Sigmoid colon (tissue), 7 donors: ENCODE data around the gene VAC14. TPM values are rescaled to one million over a fixed set of nuclear protein-coding genes. Genes with fewer than 3 reads are reported as not detected.

Experiments used
- DNase-seq: peaks from one replicate; pipeline ENCODE4 v3.0.0-alpha.2; 2019
- H3K27ac ChIP-seq, 4 donors: fragments of 200-600 bp; sonication (generic); one replicate each; pipeline ENCODE4 v1.5.1; 2016 to 2019; ENCODE audit warnings: mild to moderate bottlenecking in 1 of 4
- H3K27me3 ChIP-seq, 3 donors: fragments of 200-600 bp; sonication (generic); one replicate each; pipeline ENCODE4 v1.5.1; 2019; ENCODE audit warnings: mild to moderate bottlenecking in 1 of 3
- H3K36me3 ChIP-seq, 4 donors: fragments of 200-600 bp; sonication (generic); one replicate each; pipeline ENCODE4 v1.5.1; 2016 to 2019
- H3K4me1 ChIP-seq, 4 donors: fragments of 200-600 bp; sonication (generic); one replicate each; pipeline ENCODE4 v1.5.1; 2017 to 2019
- H3K4me3 ChIP-seq, 4 donors: fragments of 200-600 bp; sonication (generic); one replicate each; pipeline ENCODE4 v1.5.1; 2017 to 2019; ENCODE audit warnings: mild to moderate bottlenecking in 2 of 4, moderate library complexity in 1 of 4
- H3K9me3 ChIP-seq, 4 donors: fragments of 200-600 bp in 3 of 4; sonication (generic) in 3 of 4; one replicate each; pipeline versions ENCODE4 v1.5.1 to v1.6.1; 2013 to 2019
- EP300 ChIP-seq, 4 donors: sonication (generic); formaldehyde crosslinking; IDR thresholded peaks; one replicate each; pipeline ENCODE4 v1.6.1; 2017; ENCODE audit warnings: antibody characterized with exemption in 4 of 4
- POLR2A ChIP-seq, 2 donors: fragments of 450-650 bp; IDR thresholded peaks; one replicate each; pipeline ENCODE4 v1.6.1; 2016; ENCODE audit warnings: antibody characterized with exemption in 2 of 2, mild to moderate bottlenecking in 2 of 2, moderate library complexity in 2 of 2
- POLR2AphosphoS5 ChIP-seq, 4 donors: sonication (generic); formaldehyde crosslinking; IDR thresholded peaks; one replicate each; pipeline ENCODE4 v1.6.1; 2017; ENCODE audit warnings: antibody characterized with exemption in 4 of 4
- WGBS, 2 donors: extraction: QIAGEN DNeasy Blood & Tissue Kit; methylation state at CpG; one replicate each; pipeline ENCODE4 v1.1.7; 2013; 5-methylcytosine and 5-hydroxymethylcytosine counted together
- intact Hi-C: fragments of 100-400 bp; cut with DNase I; formaldehyde crosslinking; loops from one replicate; pipeline ENCODE4 v1.15.1; 2023
- polyA plus RNA-seq, 3 donors: library from polyadenylated mRNA; stranded (reverse); fragments of 200-250 nt; gene quantifications; one replicate each; pipeline ENCODE4 v1.2.3, GENCODE V29; 2013
- total RNA-seq, 4 donors: library from RNA; depleted of rRNA; stranded (reverse); fragments of >200 nt; gene quantifications; one replicate each; pipeline ENCODE4 v1.1.0, GENCODE V29; 2016
- TF ChIP-seq, protein P1 (sequence below), 4 experiments: fragments of 450-650 bp in 3 of 4; fragments of 200-600 bp in 1 of 4; IDR thresholded peaks; one replicate each; pipeline ENCODE4 v1.5.1; 2016 to 2019; ENCODE audit warnings: antibody characterized with exemption in 4 of 4, mild to moderate bottlenecking in 3 of 4, moderate library complexity in 2 of 4
- donor health status: healthy with polysubstance abuse.
- donor health status: Bipolar disorder and iron deficiency.
- donor health status: healthy.

Gene VAC14
- total and polyA plus RNA-seq, 7 donors: 16.8 to 36.2 (median 22.1) TPM

DNA sequence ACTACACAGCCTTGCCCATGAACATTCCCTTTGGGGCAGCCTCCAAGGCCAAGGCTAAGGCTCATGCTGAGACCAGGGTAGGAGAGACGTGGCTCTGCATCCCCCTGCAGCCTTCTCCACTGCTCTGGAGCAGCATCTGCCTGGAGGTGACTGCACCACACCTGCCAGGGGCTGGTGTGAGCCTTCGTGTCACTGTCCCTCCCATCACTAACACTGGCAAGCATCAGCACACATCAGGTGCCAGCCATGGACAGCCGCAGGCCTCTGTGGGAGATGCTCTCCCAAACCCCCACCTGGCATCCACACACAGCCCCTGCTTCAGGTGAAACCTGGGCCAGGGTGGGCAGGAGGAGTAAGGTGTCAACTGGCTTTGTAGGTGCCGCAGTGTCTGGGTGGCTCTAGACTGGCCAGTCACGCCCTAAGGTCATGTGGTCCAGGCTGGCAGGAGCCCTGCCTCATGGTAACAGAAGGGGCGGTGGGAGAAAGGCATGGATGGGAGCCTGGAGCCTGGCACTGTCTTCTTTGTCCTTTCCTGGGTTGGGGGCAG is 97.0 kb downstream of the VAC14 start:
- H3K36me3 ChIP-seq: no peaks in the 10 kb centered on the region
- DNase-seq: no peak
- H3K27ac ChIP-seq: peak overlapping the region; percentile 92 to 99 (median 98)
- TF ChIP-seq EP300 (IDR thresholded peaks at IDR 0.05) (no peak), POLR2AphosphoS5 (IDR thresholded peaks at IDR 0.05) (no peak), POLR2A (IDR thresholded peaks at IDR 0.05) (no peak)
- TF ChIP-seq, protein P1, sequence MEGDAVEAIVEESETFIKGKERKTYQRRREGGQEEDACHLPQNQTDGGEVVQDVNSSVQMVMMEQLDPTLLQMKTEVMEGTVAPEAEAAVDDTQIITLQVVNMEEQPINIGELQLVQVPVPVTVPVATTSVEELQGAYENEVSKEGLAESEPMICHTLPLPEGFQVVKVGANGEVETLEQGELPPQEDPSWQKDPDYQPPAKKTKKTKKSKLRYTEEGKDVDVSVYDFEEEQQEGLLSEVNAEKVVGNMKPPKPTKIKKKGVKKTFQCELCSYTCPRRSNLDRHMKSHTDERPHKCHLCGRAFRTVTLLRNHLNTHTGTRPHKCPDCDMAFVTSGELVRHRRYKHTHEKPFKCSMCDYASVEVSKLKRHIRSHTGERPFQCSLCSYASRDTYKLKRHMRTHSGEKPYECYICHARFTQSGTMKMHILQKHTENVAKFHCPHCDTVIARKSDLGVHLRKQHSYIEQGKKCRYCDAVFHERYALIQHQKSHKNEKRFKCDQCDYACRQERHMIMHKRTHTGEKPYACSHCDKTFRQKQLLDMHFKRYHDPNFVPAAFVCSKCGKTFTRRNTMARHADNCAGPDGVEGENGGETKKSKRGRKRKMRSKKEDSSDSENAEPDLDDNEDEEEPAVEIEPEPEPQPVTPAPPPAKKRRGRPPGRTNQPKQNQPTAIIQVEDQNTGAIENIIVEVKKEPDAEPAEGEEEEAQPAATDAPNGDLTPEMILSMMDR (IDR thresholded peaks at IDR 0.05): no peak
- WGBS, 2 donors: 81 to 88% methylated on average over 6 of the region's 6 CpGs
- intact Hi-C loops: loop anchor here (2.0 to 5.0 kb wide), 2 partner anchors 13 to 33 kb away; no protein-coding TSS in a partner anchor
- no peaks in the 10 kb centered on the region for H3K27me3 ChIP-seq
- H3K9me3 ChIP-seq: no peaks in the 10 kb centered on the region
- H3K4me1 ChIP-seq: peaks cover 6 to 98% (median 95%) of the 10 kb centered on the region in 4 donors
- H3K4me3 ChIP-seq: no peak overlapping the region

DNA sequence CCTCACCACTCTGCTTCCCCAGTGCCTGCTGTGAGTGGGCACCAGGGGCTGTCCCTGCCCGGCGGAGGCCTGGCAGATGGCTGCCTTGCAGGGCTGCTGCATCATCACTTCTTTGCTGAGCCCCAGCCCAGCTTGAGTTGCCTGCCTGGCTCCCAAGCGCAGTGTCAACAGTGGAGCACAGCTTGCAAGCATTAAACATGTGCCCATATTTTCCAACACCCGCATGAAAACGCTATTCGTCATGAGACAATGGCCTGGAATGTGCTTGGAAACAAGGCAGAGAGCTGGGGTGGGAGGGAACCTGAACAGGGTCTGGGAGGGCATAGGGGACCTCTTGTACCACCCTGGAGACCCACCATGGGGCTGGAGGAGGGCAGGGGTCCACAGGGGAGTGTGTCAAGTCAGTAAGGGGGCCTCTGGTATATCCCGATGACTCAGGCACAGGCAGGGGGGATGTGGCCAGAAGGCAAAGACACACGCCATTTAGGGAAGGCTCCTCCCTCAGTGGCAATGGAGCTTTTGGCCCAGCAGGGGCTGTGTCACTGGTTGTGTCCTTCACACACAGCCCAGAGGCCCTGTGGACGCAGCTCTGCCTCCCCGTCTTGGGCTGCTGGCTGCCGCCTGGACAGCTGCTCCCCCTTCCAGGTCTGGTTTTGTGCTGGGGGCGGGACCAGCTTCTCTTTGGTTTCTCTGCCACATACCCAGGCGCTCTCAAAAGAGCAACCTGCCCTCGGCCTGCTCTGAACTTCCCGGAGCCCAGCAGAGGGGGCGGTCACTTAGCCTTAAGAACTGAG is 97.7 kb downstream of the VAC14 start:
- 76 to 86% methylated on average over 16 of the region's 16 CpGs for WGBS, 2 donors
- peak overlapping the region; percentile 92 to 99 (median 98) for H3K27ac ChIP-seq
- H3K27me3 ChIP-seq: no peaks in the 10 kb centered on the region
- DNase-seq: peak; percentile 94
- no peaks in the 10 kb centered on the region for H3K9me3 ChIP-seq
- H3K4me1 ChIP-seq: peaks cover 6 to 98% (median 94%) of the 10 kb centered on the region in 4 donors
- no peak overlapping the region for H3K4me3 ChIP-seq
- intact Hi-C loops: loop anchor here (5.0 kb wide), 1 partner anchor 34 kb away; no protein-coding TSS in a partner anchor
- TF ChIP-seq, protein P1 (IDR thresholded peaks at IDR 0.05): peak in 3 of 4 experiments; percentile 42 to 56 (median 43)
- TF ChIP-seq POLR2A (IDR thresholded peaks at IDR 0.05) (peak in 1 of 2 donors; percentile 32), EP300 (IDR thresholded peaks at IDR 0.05) (peak in 3 of 4 donors; percentile 89 to 96 (median 91)), POLR2AphosphoS5 (IDR thresholded peaks at IDR 0.05) (peak; percentile 60 to 83 (median 72))
- H3K36me3 ChIP-seq: no peaks in the 10 kb centered on the region

DNA sequence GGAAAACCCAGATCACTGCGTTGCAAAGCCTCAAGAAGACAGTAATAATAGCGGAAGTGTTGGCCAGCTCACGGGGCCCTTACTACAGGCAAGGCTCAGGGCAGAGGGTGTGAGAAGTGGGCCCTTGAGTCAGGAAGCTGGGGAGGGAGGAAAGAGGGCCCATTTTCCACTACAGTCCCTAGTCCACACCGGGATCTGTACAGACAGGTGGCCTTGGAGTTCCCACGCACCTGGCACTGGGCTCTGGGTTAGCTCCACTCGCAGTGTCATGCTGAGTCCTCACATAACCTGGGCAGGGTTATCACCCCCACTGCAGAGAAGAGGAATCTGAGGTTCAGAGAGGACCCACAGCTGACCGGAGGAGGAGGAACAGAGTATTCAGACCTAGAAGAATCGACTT is 98.3 kb downstream of the VAC14 start:
- no peak for DNase-seq
- WGBS, 2 donors: 86 to 88% methylated on average over 8 of the region's 8 CpGs
- TF ChIP-seq POLR2AphosphoS5 (IDR thresholded peaks at IDR 0.05): no peak
- no peak for TF ChIP-seq POLR2A (IDR thresholded peaks at IDR 0.05)
- no peak for TF ChIP-seq EP300 (IDR thresholded peaks at IDR 0.05)
- TF ChIP-seq, protein P1 (IDR thresholded peaks at IDR 0.05): no peak
- Histone ChIP-seq H3K9me3 (no peaks in the 10 kb centered on the region), H3K27me3 (no peaks in the 10 kb centered on the region), H3K4me3 (no peak overlapping the region), H3K4me1 (peaks cover 6 to 98% (median 94%) of the 10 kb centered on the region in 4 donors), H3K36me3 (no peaks in the 10 kb centered on the region), H3K27ac (peak overlapping the region; percentile 92 to 99 (median 98))
- intact Hi-C loops: loop anchor here (5.0 kb wide), 1 partner anchor 35 kb away; no protein-coding TSS in a partner anchor

DNA sequence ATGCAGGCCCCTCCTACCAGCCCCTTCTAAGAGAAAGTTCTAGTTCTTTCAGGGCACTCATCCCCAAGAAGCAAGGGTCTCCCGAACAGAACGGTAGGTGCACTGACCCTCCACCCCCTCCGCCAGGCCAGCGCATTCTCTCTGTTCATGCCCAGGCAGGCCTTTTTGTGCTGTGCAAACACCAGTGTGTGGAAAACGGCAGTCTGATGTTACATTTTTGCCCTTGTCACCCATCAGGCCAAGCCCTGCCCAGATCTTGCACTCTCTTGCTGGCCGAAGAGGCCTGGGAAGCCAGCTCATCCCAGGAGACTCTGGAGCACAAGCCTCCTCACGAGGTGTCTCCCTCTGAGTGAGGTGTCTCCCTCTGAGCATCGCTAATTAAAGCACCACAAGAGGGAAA is 99.0 kb downstream of the VAC14 start:
- intact Hi-C loops: loop anchor here (5.0 kb wide), 1 partner anchor 35 kb away; no protein-coding TSS in a partner anchor
- 92% methylated on average over 8 of the region's 8 CpGs for WGBS, 2 donors
- H3K9me3 ChIP-seq: no peaks in the 10 kb centered on the region
- H3K36me3 ChIP-seq: no peaks in the 10 kb centered on the region
- peak overlapping the region; percentile 92 to 99 (median 98) for H3K27ac ChIP-seq
- no peaks in the 10 kb centered on the region for H3K27me3 ChIP-seq
- TF ChIP-seq POLR2A (IDR thresholded peaks at IDR 0.05) (no peak), EP300 (IDR thresholded peaks at IDR 0.05) (no peak), POLR2AphosphoS5 (IDR thresholded peaks at IDR 0.05) (no peak)
- TF ChIP-seq, protein P1 (IDR thresholded peaks at IDR 0.05): no peak
- peaks cover 6 to 98% (median 94%) of the 10 kb centered on the region in 4 donors for H3K4me1 ChIP-seq
- no peak overlapping the region for H3K4me3 ChIP-seq
- DNase-seq: no peak
